OCI-M2 (cell line): ENCODE data around the gene TBC1D3B.
"Not testable (repeated sequence)": the region's sequence is repeated elsewhere in the genome, so short reads cannot be mapped to it uniquely, and the experiment has no call there.

Source experiments
- DNase-seq: peaks from one replicate; lab custom pipeline; 2025; ENCODE audit not compliant: unreplicated experiment; lab: John Stamatoyannopoulos, UW

TBC1D3B gene

GRCh38 chr17:36131421-36131820 is 45.0 kb downstream of the TBC1D3B start:
- DNase-seq: no peak

GRCh38 chr17:36130346-36130745 is 46.1 kb downstream of the TBC1D3B start:
- no peak for DNase-seq

- DNase-seq: no peak
Measured at GRCh38 chr17:36129616-36130015, 46.8 kb downstream of the TBC1D3B start.

- DNase-seq: no peak
Measured at GRCh38 chr17:36128411-36128978, 47.9 kb downstream of the TBC1D3B start.

- DNase-seq: no peak
Measured at GRCh38 chr17:36127911-36128310, 48.5 kb downstream of the TBC1D3B start.

- no peak for DNase-seq
Measured at GRCh38 chr17:36127199-36127893, 49.1 kb downstream of the TBC1D3B start.

- DNase-seq: no peak
Measured at GRCh38 chr17:36124879-36125824, 51.3 kb downstream of the TBC1D3B start.

GRCh38 chr17:36123431-36123830 is 53.0 kb downstream of the TBC1D3B start:
- DNase-seq: no peak

- not testable (repeated sequence) for DNase-seq
Measured at GRCh38 chr17:36121099-36121498, 55.3 kb downstream of the TBC1D3B start.

GRCh38 chr17:36120221-36120620 is 56.2 kb downstream of the TBC1D3B start:
- no peak for DNase-seq

GRCh38 chr17:36118477-36119353 is 57.7 kb downstream of the TBC1D3B start:
- DNase-seq: no peak

GRCh38 chr17:36117505-36118382 is 58.7 kb downstream of the TBC1D3B start:
- DNase-seq: no peak
